Dermis microvascular lymphatic vessel endothelial cell (primary cell): Measurements from ENCODE around the gene MRPS6. TPM values are rescaled to one million over a fixed set of nuclear protein-coding genes. Genes with fewer than 3 reads are reported as not detected.

Source experiments
- DNase-seq, 2 donors: peaks; one replicate each; pipeline versions ENCODE4 v3.0.0 to v3.0.0-alpha.2; 2010; ENCODE audit warnings: low read depth in 2 of 2
- total RNA-seq: library from RNA; depleted of rRNA; stranded (reverse); fragments of >200 nt; gene quantifications from 2 replicates; pipeline ENCODE4 v1.2.1, GENCODE V29; 2014

Gene MRPS6
- total RNA-seq, 1 donor from 2014 or later: 9.5 TPM

DNA sequence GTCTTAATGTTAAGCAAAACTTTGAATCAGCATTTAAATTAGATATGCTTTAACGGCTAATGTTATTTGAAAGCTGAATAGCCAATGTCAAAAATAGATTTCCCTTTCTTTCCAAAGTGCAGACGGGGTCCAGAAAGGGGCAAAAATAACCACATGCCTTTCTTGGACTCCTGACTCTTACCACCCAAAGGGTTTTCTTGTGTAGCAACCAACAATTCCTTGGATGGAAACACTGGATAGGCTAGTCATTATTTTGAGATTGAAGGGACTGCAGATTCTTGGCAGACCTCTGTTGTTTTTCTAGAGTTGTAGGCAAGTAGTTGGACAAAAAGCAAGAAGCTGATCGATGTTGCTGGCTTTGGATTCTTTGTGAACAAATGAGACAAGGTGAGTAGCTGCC is 107.0 kb downstream of the MRPS6 start:
- DNase-seq: no peak

- DNase-seq: no peak
These were observed 107.5 kb downstream of the MRPS6 start for GRCh38 chr21:34180826-34181359.

- no peak for DNase-seq
These were observed 108.2 kb downstream of the MRPS6 start for GRCh38 chr21:34181431-34182039.

DNA sequence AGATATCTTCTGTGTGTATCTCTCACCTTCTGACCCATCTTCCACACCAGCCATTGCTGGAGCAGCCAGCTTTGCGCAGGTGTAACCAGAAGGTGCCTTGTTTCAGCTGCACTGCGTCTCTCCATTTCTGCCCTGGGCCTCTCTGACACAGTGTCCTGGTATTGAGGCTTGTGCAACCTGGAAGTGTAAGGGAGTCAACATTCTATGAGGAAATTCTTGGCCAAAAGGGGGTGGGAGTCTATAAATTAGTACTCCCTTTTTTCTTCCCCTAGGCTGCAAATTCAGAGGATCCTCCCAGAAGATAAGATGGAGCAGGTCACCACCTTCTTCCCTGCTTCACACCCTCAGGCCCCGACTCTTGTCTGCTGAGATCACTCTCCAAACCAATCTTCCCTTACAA is 109.1 kb downstream of the MRPS6 start:
- DNase-seq: no peak

DNA sequence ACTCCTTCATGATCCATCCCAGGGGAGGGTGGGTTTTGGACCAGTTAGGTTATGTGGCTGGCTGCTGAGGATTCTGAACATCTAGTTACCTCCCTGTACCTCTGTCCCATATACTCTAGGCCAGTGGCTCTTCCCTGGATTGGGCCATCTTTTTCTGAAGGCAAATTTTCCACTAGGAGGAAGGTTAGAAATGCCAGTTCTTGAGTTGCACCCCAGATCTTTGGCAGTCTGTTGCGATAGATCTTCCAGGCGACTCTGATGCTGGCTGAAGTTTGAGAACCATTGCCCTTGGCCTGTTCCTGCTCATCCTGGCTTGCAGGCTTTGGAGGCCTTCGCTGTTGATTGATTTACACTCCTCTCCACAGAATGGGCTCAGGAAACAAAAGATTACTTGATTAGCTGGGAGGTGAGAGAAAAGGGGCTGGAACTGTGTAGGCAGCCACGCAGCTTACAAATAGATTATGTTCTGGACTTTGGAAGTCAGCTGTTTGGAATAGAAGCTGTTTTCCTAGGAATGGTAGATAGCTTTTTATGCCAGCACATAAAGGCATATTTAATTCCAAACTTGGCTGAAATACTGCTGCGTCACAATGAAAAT is 110.1 kb downstream of the MRPS6 start:
- no peak for DNase-seq

DNA sequence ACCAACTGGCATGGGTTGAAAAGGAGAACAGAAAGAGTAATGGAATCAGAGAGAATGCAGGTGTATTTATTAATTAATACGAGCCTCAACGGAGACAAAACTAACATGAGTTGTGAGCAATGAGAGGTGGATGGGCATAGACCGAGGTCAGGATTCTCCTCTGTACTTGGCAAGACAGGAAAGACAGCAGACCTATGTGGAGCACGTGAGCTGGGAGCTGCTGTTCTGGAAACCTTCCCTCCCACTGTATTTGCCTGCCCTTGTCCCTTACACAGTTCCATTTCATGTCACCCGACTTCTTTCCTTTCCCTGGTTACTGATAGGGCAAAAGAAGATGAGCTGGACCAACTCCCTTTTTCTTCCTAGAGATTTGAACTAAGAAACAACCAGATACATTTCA is 110.9 kb downstream of the MRPS6 start:
- DNase-seq: no peak

DNA sequence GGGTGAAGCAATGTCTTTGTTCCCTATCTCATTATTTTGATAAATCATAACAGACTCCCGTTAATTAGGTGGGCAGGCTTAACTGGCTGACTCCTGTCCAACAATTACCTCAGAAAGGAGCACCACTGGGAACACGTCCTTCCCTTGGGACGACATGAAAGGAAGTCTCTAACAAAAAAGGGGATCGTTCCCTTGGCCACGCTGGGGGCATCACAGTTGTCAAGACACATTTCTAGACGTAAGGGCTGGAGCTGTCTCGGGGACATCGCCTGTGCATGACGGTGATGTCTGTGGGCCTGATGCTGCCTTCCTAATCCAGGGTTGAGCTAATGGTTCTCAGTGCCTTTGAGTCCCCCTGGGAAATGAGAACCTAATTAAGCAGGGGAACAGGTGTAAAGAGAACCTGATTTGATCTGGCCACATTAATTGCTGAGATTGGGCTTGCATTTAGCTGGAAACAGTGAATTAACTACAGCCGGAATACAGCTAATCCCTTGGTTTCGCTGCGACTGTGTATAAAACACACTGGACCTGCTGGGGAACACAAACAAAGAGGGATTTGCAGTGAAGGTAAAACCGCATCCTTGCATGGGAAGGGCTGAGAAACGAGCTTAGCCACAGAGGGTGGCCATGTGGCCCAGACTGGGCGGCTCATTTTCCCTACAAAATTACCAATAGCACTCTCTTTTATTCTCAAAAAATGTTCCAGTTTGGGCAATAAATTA is 111.8 kb downstream of the MRPS6 start:
- no peak for DNase-seq

- DNase-seq: no peak
These were observed 112.8 kb downstream of the MRPS6 start for GRCh38 chr21:34186109-34186719.

- DNase-seq: no peak
These were observed 114.6 kb downstream of the MRPS6 start for GRCh38 chr21:34187935-34188334.

- no peak for DNase-seq
These were observed 116.1 kb downstream of the MRPS6 start for GRCh38 chr21:34189506-34189905.

- no peak for DNase-seq
These were observed 117.4 kb downstream of the MRPS6 start for GRCh38 chr21:34190576-34191321.

- DNase-seq: no peak
These were observed 118.5 kb downstream of the MRPS6 start for GRCh38 chr21:34191876-34192275.

Other genes with a start within 250 kb of the MRPS6 start
- 132 and 180 TPM in 2 replicates for gene ATP5PO, start 157.8 kb upstream of the MRPS6 start, total RNA-seq
- gene SLC5A3, start within 50 bp of the MRPS6 start, total RNA-seq: 12.5 and 20.2 TPM in 2 replicates